ENCODE measurements around the gene SPATA4.

The SPATA4 gene

DNA sequence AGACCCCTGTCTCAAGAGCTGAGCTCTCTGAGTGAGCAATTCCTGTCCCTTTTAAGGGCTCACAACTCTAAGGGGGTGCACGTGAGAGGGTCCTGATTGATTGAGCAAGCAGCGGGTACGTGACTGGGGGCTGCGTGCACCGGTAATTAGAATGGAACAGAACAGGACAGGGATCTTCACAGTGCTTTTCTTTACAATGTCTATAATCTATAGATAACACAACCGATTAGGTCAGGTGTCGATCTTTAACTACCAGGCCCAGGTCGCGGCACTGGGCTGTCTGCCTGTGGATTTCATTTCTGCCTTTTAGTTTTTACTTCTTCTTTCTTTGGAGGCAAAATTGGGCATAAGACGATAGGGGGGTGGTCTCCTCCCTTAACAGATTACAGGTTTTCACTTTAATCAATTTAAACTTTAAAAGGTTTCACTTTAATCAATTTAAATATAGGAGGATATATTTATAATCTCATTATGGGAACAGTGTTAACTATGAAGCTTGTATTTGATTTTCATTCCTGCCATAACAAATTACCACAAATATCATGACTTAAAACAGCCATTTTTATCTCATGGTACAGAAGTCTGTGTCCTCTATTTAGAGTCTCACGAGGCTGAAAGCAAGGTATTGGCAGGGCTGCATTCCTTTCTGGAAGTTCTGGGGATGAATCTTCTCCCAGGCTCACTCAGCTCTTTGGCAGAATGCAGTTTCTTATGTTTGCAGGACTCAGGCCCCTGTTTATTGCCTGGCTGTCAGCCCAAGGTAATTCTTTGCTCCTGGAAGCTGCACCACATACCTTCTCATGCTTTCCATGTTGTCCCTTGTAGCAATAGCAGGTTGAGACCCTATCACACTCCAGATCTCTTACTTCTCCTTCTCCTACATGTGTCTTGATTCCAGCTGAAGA lies 5.2 kb downstream of the SPATA4 start:
- no peak for DNase-seq

DNA sequence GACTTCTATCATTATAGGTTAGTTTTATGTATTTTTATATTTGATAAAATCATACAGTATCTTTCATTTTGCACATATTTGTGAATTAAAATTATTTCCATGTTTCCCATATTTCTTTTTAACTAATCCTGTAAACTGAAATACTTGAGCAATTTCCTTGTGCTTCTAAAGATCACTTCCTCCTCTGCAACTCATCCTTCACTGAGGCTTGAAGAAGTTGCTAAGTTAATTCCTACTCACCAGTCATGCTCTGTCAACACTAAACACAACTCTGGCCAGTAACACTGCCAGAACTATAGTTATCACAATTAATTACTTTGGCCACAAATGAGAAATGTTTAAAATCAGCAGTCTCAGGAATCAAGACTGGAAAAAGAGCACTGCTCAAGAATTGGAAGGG lies 6.7 kb downstream of the SPATA4 start:
- DNase-seq = peak; percentile 20

DNA sequence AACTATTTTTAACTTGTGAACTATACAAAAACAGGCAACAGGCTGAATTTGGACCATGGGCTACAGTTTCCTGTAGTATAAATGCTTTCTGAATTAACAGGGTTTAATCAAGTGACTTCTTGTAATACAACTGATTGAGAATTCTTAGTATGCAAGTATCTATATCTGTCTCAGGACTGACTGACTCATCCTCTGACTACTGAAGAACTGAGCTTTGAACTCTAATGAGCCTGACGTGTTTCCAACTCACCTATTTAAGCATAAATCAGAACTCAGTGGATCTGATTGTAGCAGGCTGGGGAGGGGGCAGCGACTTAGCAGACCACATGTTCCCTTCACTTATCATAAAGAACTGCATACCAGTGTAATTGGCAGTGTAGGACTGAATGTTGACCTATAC lies 7.8 kb downstream of the SPATA4 start:
- peak; percentile 72 for DNase-seq

DNA sequence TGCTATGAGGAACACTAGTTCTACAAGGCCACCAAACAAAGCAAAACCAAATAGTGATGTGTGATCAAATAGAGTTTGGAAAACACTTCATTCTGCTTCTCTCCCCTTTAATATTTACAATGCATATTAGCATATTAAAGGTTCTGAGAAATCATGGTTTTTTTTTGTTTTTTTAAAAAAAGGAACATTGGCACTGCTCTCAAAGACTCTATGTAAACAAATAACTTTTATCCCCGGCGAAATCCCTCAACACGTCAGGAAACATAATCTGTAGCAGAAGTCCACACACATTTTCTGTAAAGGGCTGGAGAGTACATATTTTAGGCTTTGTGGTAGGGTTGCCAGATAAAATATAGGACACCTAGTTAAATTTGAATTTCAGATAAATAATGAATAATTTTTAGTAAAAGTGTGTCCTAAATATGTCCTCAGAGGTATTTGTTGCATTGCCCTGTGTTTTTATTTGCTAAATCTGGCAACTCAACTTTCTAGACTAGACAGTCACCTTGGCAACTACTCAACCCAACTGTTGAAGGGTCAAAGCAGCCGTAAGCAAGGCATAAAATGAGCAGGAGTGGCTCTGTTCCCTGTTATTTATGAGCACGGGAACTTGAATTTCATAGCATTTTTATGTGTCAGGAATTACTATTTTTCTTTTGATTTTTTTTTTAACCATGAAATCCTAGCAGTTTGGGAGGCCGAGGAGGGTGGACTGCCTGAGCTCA lies 8.6 kb downstream of the SPATA4 start:
- DNase-seq = peak; percentile 12

DNA sequence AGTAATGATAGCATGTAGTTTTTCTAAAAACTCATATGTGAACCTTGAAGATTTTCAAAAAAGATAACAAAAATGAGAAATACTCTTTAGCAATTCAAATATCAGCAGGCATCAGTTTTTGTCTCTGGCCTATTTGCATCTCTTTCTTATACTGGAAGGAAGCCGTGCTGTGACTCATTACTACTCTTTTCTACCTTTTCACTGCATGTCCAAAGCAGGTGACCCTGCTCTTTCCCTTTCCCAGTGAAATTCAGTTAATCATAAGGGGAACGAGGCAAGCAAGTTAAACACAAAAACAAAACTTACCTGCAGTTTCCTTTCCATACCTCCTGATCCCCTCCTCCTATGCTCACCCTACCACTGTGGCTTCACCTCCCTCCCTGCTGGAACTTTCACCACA lies 9.3 kb downstream of the SPATA4 start:
- no peak for DNase-seq

DNA sequence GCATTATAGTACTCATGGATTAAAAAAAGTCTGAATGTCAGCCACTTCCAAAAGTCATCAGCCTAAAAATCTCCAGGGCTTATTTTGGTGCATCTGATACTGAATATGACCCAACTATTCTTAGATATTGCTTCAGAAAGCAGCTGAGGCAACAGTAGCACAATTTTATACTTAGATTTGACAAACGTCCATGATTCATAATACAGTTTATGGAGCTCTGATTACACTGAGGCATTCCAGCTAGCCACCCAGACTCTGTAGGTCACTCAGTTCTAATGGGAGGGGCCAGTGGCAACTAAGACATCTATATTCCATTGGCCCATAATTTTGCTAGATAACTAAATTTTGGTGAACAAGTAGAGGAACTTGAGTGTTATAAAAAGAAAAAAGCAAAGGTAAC lies 10.3 kb downstream of the SPATA4 start:
- peak; percentile 84 for DNase-seq

DNA sequence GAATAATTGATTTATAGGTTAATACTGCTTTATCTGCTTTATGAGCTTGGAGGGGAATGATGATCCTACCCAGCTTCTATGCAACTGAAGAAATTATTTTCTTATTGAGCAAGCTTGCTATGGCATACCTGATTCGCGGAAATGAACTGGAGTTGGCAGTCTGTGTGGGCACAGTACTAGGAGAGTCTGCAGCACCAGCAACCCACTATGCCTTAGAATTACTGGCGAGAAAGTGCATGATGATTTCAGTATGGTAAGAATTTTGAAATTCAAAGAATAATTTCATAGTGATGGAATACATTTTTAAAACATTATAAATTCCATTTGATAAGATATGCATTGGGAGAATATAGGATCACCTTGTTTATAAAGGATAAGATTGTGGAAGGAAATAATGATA lies 32.3 kb downstream of the SPATA4 start:
- no peak for DNase-seq

DNA sequence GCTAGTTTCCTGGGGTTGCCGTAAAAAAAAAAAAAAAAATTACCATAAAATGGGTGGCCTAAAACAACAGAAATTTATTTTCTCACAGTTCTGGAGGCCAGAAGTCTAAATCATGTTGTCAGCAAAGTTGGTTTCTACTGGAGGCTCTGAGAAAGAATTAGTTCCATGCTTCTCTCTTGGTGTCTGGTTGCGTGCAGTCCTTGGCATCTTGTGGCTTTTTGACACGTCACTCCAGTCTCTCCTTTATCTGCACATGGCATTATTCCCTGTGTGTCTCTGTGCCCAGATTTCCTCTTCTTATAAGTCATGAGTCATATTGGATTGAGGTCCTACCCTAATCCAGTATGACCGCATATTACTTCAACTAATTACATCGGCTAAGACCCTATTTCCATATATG lies 38.7 kb downstream of the SPATA4 start:
- DNase-seq = no peak

DNA sequence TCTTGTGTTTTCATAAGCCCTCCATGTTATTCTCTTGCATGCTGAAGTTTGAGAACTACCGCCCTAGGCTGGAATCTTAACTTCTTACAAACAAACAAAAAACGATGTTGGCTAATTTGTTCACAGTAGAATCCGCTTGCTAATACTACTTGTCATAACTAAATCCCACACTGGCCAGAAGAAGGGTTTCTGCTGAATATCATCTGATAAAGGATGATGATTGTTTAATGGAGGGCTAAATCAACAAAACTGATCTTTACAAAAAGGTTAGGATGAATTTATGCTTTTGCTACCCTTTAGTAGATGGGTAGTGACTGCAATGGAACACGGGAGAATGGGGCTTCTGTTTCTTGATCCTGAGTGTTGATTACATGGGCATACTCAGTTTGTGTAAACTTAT lies 42.3 kb downstream of the SPATA4 start:
- DNase-seq = no peak

DNA sequence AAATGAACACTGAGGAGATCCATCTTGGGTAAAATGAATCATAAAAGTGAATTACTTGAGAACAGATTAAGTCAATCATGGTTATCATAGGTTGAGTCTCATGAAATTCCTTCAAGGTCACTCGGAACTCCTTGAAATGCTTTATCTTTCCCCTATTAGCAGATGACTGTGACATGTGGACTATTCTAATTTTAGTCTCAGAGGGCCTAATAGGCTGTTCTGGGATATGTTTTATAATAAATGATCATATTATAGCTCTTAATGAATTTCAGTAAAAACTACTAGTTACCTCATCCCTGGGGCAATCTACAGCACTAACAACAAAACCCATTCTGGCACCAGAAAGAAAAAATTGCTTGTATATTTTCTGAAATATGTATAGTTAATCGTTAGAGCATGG lies 44.7 kb downstream of the SPATA4 start:
- no peak for DNase-seq

DNA sequence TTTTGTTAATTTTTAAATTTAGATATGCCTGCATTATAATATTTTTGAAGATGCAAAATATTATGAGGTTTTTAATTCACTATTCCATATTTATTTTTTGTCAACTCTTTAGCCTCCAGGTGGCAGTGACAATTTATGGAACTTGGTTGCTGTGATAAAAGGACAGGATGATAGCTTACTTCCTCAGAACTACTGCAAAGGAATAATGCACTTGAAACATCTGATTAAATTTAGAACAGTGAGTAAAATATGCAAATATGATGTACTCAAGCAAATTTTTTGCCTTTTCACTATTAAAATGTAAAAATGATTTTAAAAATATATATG lies 45.1 kb downstream of the SPATA4 start:
- DNase-seq = peak; percentile 44

DNA sequence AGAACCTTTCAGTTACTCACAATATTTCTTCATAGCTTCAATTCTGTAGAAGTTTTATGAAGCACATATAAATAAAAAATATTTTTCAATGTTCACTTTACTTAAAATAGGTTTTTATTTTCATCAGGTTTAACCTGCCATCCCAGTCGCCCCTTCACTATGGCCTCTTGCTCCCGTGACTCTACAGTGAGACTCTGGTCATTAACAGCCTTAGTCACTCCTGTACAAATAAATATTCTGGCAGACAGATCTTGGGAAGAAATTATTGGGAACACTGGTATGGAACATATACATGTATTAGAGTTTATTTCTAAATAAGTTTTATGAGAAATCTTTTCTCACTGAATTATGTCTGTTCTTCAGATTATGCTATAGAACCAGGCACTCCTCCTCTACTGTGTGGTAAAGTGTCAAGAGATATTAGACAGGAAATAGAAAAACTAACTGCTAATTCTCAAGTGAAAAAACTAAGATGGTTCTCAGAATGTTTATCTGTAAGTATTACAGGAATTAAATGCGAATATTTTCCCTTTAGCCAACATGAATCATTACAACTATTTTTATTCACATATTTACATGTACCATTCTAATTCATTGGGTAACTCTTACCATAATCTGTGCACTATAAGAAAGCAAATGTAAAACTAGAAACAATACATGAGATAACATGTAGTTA lies 45.6 kb downstream of the SPATA4 start:
- peak; percentile 25 for DNase-seq

DNA sequence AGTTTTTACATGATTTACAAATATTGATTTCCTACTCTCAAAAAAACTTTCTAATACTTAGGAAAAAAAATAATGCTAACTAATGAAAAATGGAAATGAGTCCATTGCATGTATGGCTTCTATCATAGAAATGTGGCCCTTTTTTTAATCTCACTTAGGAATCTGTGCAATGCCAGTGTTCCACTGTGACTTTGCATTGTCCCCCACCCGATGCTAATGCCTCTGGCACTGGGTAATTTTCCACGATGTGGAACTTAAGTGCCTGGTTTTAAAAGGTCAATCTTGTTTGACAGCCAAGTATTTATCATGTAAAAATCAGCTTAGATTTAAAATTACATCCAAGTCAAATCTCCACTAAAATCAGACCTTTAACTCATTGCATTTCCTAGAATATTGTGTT lies 53.1 kb downstream of the SPATA4 start:
- DNase-seq = no peak

DNA sequence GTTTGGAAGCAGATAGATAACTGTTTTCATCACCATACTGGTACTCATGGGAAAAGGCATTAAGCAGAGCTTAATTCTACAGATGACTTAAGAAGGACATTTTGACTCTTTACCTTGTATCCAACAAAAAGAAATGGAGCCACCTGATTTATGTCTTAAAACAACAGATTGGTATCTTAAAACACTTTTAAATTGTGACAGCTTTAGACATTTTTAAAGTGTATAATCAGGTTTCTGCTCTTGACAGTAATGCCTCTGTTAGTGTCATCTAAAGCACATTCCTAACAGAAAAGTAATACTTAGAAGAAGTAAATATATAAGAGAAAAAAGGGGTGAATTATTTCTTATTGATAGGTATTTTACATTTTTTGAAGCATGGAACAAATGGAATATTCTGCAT lies 55.9 kb downstream of the SPATA4 start:
- no peak for DNase-seq

DNA sequence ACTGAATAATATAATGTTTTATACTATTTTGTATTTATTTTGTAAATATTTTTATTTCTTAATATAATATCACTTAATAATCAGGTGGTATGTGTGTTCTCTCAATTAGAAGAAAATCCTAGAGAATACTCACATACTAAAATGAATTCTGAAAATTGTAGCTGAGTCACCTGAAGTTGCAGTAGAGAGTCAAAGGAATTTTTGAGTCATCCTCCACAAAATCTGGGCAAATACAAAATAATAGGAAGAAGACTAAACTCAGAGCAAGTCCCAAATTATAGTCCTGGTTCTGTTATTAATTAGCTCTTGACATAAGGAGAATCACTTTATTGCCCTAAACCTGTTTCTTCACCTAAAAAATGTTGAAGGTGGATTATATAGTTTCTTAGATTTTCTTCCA lies 57.8 kb downstream of the SPATA4 start:
- peak; percentile 41 for DNase-seq

DNA sequence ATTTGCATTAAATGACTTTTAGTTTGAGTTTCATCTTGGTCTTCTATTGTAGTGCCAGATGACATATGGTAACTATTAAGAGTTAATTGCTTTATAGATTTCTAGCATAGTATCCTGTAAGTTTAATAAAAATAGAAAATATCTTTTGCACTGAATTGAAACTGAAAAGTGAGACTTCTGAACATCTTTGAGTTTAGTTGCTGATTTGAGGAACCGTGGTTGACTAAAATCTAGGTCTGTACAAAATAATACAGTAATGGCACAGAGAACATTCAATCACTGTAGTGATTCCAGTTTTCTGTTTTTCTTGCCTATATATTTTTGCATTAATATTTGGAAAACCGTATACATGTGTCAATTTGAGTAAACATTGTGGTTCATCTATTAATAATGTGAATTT lies 60.7 kb downstream of the SPATA4 start:
- no peak for DNase-seq
